ENCODE measurements around the gene TRIM43B.

DNA sequence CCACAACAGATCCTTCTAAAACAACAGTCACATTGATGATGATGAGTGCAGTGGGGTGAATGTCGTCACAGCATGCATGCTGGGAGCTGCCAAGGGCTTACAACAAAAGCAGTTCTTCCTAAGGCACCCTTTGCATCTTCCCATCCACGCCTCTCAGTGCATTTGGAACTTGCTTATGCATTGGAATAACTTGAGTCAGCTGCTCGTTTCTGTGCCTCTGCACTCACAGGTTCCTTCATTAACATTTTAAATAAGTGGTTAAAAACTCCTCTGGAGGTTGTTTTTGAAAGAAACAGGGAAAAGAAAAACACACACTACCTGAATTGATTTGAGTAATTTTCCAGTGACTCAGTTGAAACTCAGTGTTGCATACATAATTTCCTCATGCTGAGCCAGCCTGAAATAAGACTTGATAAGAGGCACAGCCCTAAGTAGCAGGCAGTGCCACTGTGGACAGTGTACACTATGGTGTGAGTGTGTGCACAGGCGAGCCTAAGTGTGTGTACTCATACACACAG is 46.8 kb upstream of the TRIM43B start:
- TF ChIP-seq, protein P1, sequence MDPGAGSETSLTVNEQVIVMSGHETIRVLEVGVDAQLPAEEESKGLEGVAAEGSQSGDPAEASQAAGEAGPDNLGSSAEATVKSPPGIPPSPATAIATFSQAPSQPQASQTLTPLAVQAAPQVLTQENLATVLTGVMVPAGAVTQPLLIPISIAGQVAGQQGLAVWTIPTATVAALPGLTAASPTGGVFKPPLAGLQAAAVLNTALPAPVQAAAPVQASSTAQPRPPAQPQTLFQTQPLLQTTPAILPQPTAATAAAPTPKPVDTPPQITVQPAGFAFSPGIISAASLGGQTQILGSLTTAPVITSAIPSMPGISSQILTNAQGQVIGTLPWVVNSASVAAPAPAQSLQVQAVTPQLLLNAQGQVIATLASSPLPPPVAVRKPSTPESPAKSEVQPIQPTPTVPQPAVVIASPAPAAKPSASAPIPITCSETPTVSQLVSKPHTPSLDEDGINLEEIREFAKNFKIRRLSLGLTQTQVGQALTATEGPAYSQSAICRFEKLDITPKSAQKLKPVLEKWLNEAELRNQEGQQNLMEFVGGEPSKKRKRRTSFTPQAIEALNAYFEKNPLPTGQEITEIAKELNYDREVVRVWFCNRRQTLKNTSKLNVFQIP (CRISPR knock-in tag; IDR thresholded peaks at IDR 0.05; ENCODE audit: borderline replicate concordance, low read depth), result no peak
- TF ChIP-seq ZFP30 (CRISPR knock-in tag; IDR thresholded peaks at IDR 0.05) (no peak), ISL1 (CRISPR knock-in tag; IDR thresholded peaks at IDR 0.05) (no peak)
- TF ChIP-seq, protein P2, sequence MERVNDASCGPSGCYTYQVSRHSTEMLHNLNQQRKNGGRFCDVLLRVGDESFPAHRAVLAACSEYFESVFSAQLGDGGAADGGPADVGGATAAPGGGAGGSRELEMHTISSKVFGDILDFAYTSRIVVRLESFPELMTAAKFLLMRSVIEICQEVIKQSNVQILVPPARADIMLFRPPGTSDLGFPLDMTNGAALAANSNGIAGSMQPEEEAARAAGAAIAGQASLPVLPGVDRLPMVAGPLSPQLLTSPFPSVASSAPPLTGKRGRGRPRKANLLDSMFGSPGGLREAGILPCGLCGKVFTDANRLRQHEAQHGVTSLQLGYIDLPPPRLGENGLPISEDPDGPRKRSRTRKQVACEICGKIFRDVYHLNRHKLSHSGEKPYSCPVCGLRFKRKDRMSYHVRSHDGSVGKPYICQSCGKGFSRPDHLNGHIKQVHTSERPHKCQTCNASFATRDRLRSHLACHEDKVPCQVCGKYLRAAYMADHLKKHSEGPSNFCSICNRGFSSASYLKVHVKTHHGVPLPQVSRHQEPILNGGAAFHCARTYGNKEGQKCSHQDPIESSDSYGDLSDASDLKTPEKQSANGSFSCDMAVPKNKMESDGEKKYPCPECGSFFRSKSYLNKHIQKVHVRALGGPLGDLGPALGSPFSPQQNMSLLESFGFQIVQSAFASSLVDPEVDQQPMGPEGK (CRISPR knock-in tag; IDR thresholded peaks at IDR 0.05; ENCODE audit: borderline replicate concordance), result no peak
